Ureter (tissue), 1 donor: ENCODE results near the gene LRRC3C. TPM values are rescaled to one million over a fixed set of nuclear protein-coding genes. Genes with fewer than 3 reads are reported as not detected.

ENCODE experiments used
- DNase-seq: peaks from one replicate; pipeline ENCODE4 v3.0.0-alpha.2; 2020; ENCODE audit warnings: low spot score
- total RNA-seq: library from RNA; stranded (reverse); gene quantifications from one replicate; pipeline ENCODE4 v1.2.4, GENCODE V29; 2023
- donor health status: DM: yes; HTN: yes; CAD: no.

Gene LRRC3C
- total RNA-seq, 1 donor from 2014 or later: not detected

GRCh38 chr17:39923836-39924690 lies 3.5 kb upstream of the LRRC3C start:
- DNase-seq: no peak

GRCh38 chr17:39924691-39925055 lies 2.9 kb upstream of the LRRC3C start:
- DNase-seq: no peak

GRCh38 chr17:39925282-39926134 lies 2.0 kb upstream of the LRRC3C start:
- no peak for DNase-seq

GRCh38 chr17:39926135-39926587 lies 1.4 kb upstream of the LRRC3C start:
- no peak for DNase-seq

- peak; percentile 70 for DNase-seq
Measured at GRCh38 chr17:39926588-39927100, 888 bp upstream of the LRRC3C start.

GRCh38 chr17:39927929-39928857 lies 661 bp downstream of the LRRC3C start:
- no peak for DNase-seq

GRCh38 chr17:39928858-39929645 lies 1.5 kb downstream of the LRRC3C start:
- DNase-seq: no peak

GRCh38 chr17:39929646-39930407 lies 2.3 kb downstream of the LRRC3C start:
- no peak for DNase-seq

- no peak for DNase-seq
Measured at GRCh38 chr17:39933912-39934311, 6.4 kb downstream of the LRRC3C start.

GRCh38 chr17:39934324-39934723 lies 6.8 kb downstream of the LRRC3C start:
- no peak for DNase-seq

GRCh38 chr17:39935909-39936308 lies 8.4 kb downstream of the LRRC3C start:
- DNase-seq: no peak

- no peak for DNase-seq
Measured at GRCh38 chr17:39937447-39937846, 9.9 kb downstream of the LRRC3C start.

- no peak for DNase-seq
Measured at GRCh38 chr17:39938140-39938869, 10.8 kb downstream of the LRRC3C start.

GRCh38 chr17:39939106-39939505 lies 11.6 kb downstream of the LRRC3C start:
- no peak for DNase-seq

- DNase-seq: no peak
Measured at GRCh38 chr17:39939588-39940419, 12.3 kb downstream of the LRRC3C start.

GRCh38 chr17:39943702-39944392 lies 16.3 kb downstream of the LRRC3C start:
- DNase-seq: no peak

- DNase-seq: no peak
Measured at GRCh38 chr17:39944393-39944711, 16.8 kb downstream of the LRRC3C start.
